ENCODE measurements around the gene SEZ6L2.
"Not testable (repeated sequence)": the region's sequence is repeated elsewhere in the genome, so short reads cannot be mapped to it uniquely, and the experiment has no call there.

Gene SEZ6L2

DNA sequence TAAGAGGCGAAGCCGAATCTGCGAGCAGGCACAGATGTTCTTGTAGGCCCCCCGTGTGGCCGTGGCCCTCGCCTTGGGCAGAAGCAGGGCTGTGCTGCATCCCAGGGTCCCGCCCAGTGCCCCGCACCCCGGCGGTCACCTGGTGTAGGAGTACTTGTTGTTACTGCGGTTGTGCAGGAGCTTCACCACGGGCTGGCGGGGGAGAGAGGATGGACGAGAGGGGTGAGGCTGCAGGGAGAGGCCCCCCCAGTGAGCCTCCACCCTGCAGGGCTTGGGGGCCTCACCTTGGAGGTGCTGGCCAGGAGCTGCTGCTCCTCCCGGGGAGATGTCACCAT is 12.3 kb upstream of the SEZ6L2 start:
- no peak for DNase-seq (ENCODE audit: low read depth)
- no peak overlapping the region for H3K4me3 ChIP-seq (ENCODE audit: low read depth, low read length)

DNA sequence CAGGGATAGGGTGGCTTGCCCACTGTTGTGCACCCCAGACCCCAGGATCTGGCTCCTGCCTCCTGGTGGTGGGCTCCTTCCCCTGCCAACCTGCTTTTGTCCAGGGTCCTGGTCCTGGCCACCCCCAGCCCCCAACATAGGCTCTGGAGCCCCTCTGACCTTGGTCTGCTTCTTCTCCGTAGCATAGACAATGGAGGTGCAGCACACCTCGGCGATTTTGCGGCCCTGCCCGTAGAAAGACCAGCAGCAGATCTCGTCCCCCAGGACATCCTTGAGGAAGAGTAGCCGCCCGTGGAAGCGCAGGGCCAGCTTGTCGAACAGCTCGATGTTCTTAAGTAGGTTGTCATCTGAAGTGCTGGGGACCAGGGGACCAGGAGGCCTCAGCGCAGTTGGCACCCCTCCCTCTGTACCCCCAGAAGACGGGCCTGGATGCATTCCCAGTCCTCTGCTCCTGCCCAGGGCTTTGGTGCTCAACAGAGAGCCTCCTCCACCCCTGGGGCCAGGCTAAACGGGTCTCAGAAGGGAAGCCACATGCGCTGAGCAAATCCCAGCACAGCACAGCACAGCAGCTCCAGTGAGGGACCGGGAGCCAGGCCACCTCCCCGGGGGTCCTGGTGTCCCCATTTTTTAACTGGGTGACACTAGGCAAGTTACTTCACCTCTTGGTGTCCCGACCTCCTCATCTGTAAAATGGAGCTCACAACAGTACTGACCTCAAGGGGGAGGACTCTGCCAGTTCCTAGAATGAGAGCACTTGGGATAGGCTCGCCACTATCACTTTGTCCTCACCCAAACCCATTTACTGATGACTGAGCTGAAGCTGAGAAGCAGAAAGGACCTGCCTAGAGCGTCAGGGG is 11.7 kb upstream of the SEZ6L2 start:
- no peak for DNase-seq (ENCODE audit: low read depth)
- H3K4me3 ChIP-seq (ENCODE audit: low read depth, low read length), result no peak overlapping the region

DNA sequence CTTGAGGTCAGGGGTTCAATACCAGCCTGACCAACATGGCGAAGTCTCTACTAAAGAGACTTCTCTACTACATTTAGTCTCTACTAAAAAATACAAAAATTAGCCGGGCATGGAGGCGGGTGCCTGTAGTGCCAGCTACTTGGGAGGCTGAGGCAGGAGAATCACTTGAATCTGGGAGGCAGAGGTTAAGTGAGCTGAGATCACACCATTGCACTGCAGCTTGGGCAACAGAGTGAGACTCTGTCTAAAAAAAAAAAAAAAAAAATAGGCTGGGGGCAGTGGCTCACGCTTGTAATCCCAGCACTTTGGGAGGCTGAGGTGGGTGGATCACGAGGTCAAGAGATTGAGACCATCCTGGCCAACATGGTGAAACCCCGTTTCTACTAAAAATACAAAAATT is 10.5 kb upstream of the SEZ6L2 start:
- not testable (repeated sequence) for H3K4me3 ChIP-seq (ENCODE audit: low read depth, low read length); DNase-seq (ENCODE audit: low read depth)

DNA sequence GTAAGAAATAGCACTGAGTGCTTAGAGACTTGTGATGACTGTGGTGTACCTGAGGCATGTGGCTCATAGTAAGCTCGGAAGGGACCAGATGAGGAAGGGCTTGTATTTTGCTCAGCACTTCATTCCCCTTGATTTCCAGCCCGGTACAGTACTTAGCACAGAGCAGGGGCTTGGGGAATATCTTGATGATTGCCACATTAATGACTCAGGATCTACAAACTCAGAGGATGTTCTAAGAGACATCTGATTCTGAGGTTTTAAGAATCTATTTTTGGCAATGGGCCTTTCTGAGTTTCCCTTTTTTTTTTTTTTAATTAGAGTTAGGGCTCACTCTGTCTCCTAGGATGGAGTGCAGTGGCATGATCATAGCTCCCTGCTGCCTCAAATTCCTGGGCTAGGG is 10.0 kb upstream of the SEZ6L2 start:
- peak; percentile 45 for DNase-seq (ENCODE audit: low read depth)
- no peak overlapping the region for H3K4me3 ChIP-seq (ENCODE audit: low read depth, low read length)

DNA sequence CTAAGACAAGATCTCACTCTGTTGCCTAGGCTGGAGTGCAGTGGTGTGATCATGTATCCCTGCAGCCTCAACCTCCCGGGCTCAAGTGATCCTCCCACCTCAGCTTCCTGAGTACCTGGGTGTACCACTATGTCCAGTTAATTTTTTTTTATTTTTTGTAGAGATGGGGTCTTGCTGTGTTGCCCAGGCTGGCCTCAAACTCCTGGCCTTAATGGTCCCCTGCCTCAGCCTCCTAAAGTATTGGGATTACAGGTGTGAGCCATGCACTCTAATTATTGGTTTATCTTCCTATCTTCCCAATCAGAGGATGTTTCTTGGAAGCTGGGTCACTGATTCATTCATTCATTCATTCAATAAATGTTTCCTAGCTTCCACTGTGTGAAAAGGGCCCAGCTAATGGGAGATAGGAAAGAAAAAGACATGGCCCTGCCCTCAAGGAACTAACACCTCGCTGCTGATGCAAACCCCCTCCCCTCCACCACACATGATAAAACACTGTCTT is 9.4 kb upstream of the SEZ6L2 start:
- DNase-seq (ENCODE audit: low read depth), result no peak

DNA sequence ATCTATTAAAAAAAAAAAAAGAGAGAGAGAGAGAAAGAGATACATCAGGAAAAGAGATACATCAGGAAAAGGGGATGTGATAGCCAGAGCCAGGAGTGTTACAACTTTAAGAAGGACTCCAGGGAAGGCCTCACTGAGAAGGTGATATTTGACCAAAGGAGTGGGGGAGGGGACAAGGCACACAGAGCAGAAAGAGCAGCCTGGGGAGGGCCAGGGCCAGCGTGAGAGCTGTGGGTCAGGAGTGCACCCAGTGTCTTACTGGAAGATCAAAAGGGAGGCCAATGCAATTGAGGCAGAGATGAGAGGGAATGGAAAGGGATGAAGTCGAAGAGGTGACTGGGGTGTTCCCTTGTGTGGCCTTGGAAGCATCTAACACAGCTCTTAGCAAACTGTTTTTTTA is 8.6 kb upstream of the SEZ6L2 start:
- no peak for DNase-seq (ENCODE audit: low read depth)
- H3K4me3 ChIP-seq (ENCODE audit: low read depth, low read length), result no peak overlapping the region

More for the DNA sequence above, 9.4 kb upstream of the SEZ6L2 start:
- no peak overlapping the region for H3K4me3 ChIP-seq (ENCODE audit: low read depth, low read length)

DNA sequence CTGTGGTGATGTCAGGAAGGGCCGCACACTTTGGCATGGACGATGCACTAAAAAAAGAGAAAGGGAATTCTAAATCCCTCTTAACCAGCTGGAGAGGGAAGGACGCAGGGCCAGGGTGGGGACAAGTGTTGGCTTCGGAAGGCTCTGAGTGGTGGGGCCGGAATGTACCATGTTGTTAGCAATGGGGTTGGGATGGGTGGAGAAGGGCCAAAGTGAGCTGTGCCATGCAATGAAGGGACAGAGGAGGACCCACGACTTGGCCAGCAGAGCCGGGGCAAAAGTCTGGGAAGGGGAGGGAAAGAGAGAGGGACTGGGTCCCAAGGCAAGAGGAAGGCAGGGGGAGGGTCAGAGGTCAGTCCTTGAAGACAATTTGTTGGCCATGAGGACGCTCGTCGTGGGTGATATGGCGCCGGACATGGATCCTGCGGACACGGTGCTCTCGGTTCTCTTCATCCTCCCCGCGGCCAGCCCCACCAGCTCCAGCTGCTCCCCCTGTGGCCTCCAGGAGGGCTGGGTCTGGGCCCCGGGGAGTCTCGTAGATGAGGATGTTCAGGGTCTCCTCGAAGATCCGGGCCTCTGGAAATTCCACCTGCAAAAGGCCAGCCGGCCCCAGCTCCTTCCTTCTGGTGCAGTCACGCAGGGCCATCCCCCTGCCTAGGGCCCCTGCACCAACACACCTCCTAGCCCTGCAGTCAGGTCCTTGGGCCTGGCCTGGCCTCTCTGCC is 7.3 kb upstream of the SEZ6L2 start:
- no peak for DNase-seq (ENCODE audit: low read depth)
- no peak overlapping the region for H3K4me3 ChIP-seq (ENCODE audit: low read depth, low read length)

DNA sequence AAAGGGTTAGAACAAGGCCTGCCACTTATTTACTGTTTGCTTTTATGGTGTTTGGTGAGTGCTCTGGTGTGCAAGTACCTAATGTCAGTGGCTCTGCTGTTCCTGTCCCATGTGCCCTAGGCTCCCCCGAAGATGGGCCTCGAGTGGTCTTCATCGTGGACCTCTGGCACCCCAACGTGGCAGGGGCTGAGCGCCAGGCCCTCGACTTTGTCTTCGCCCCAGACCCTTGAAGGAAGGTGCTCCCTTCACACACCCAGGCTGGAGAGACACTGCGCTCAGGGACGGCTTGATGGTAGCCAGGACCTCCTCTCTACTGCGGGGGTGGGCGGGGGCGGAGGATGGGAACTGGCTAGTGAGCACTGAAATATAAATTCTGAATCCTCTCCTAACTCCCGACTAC is 6.3 kb upstream of the SEZ6L2 start:
- no peak overlapping the region for H3K4me3 ChIP-seq (ENCODE audit: low read depth, low read length)
- DNase-seq (ENCODE audit: low read depth), result no peak

DNA sequence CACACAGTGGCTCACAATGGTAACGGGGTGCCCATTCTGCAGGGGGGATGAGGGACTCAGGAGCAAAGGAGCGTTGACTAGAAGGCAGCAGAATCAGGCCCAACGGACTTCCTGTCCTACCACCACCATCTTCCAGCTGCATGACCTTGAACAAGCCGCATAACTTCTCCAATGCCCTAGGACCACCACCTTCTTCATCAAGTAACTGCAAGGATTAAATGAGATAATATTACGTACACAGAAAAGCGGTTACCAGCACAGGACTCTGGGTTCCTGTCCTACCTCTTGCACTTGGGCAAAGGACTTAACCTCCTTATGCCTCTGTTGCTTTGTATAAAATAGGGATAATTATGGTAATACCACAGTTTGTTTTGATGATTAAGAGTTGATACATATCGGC is 5.6 kb upstream of the SEZ6L2 start:
- no peak overlapping the region for H3K4me3 ChIP-seq (ENCODE audit: low read depth, low read length)
- DNase-seq (ENCODE audit: low read depth), result no peak

DNA sequence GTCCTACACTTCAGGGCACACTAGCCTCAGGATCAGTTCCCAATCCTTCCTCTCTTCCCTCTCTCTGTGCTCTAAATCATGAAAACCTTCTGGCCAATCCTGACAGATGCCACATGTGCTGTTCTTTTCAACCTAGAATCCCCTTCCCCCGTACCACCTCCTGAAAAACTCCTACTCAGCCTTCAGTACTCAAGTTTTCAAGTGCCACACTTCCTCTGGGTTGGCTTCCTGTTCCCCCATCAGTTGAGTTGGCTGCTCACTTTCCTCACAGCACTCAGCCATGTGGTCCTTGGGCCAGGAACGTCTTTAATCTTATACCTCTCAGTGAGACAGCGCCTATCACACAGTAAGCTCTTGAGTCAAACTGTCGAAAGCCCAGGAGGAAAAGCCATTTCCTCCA is 4.2 kb upstream of the SEZ6L2 start:
- DNase-seq (ENCODE audit: low read depth), result no peak
- no peak overlapping the region for H3K4me3 ChIP-seq (ENCODE audit: low read depth, low read length)

DNA sequence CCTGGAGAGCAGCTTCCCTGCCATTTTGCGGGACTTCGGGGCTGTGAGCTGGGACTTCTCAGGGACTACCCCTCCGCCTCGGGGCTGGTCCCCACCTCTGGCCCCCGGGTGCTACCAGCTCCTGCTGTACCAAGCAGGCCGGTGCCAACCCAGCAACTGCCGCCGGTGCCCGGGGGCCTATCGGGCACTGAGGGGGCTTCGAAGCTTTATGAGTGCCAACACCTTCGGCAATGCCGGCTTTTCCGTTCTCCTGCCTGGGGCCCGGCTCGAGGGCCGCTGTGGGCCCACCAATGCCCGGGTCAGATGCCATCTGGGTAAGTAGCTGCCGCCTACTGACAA is 2.2 kb upstream of the SEZ6L2 start:
- DNase-seq (ENCODE audit: low read depth), result no peak
- H3K4me3 ChIP-seq (ENCODE audit: low read depth, low read length), result peak overlapping the region; percentile 63

DNA sequence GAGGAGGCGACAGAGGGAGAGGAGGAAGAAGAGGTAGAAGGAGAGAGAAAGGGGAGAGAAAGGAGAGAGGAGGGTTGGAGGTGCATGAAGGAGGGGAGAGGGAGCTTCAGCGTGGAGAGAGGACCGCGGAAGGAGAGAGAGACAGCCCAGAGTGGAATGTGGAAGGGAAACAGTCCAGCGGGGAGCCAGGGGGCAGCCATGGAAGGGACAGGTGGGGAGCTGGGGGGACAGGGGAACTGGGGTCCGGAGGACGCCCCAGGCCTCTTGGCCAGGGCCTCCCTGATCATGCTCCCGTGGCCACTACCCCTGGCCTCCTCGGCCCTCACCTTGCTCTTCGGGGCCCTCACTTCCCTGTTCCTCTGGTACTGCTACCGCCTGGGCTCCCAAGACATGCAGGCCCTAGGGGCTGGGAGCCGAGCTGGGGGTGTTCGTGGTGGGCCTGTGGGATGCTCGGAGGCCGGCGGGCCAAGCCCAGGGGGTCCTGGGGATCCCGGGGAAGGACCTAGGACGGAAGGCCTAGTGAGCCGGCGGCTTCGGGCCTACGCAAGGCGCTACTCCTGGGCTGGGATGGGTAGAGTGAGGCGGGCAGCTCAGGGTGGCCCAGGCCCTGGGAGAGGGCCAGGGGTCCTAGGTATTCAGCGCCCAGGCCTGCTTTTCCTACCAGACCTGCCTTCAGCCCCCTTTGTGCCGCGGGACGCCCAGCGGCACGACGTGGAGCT is 1.7 kb upstream of the SEZ6L2 start:
- no peak for DNase-seq (ENCODE audit: low read depth)
- peak overlapping the region; percentile 63 for H3K4me3 ChIP-seq (ENCODE audit: low read depth, low read length)

DNA sequence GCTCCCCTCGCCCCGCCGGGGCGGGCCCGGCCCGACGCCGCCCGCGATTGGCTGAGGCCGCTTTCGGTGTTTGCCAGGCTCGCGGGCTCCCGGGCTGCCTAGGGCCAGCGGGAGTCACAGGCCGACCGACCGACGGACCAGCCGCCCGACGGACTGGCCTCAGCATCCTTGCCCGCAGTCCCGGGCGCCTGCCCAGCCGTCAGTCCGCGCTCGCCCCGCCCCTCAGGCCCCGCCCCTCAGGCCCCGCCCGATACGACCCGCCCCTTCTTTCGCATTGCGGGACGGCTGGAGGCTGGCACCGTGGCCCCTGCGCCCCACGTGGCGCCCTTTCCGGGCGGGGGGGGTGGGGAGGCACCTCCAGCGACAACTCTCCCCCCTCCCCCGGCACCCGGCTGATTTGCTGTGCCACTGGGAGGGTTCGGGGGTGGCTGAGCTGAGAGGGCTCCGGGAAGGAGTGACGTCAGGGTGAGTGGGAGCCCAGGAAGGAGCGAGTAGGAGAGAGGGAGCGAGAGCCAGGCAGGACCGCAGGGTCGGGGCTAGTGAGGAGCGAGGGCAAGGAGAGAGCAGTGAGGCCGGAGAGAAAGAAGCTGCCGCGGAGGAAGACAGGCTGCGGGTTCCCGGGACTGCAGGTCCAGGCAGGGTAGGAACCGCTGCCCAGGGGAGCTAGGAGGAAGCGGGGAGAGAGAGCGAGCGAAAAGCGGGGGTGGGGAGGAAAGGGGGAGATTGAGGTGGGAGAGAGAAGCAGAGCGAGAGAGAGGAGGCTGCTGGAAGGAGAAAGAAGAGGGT is 945 bp upstream of the SEZ6L2 start, which contains the start of gene ASPHD1:
ASPHD1 (plus strand) TSS at position 387 of the 786 bp plus-strand sequence. CDS start 484 bp downstream, outside the sequence.
- peak; percentile 62 for DNase-seq (ENCODE audit: low read depth)
- peak within 1 kb of the TSS; percentile 63 for H3K4me3 ChIP-seq (ENCODE audit: low read depth, low read length)

DNA sequence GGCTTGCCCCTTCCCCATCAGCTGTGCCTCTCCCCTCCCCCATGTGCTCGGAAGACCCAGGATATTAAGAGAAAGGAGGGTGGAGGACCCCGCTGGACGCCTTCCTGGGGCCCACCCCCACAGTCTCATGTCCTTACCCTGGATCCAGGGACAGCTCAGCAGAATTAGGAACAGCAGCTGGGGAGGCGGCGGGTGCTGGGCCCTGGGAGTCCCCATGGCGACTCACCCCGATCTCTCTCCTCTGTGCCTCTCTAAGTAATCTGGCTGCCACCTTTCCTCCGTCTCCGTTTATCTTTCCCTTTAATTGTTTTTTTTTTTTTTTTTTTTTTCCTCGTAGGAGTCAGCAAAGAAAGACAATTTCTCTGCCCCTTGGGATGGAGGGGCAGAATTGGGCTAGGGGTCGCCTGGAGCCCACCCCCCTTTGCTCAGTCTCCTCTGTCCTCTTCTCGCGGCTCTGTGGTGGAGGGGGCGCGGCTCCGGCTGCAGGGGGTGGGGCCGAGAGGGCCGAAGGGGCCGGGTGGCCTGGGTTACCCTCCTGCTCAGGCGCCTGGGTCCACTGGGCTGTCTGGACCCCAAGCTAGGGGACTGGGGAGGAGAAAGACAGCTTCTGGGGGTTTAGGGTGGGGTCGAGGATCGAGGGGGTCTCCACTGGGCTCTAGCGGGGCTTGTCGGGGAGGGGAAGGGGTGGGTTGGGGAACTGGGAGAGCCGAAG is 390 bp downstream of the SEZ6L2 start:
- peak overlapping the region; percentile 63 for H3K4me3 ChIP-seq (ENCODE audit: low read depth, low read length)
- DNase-seq (ENCODE audit: low read depth), result no peak

DNA sequence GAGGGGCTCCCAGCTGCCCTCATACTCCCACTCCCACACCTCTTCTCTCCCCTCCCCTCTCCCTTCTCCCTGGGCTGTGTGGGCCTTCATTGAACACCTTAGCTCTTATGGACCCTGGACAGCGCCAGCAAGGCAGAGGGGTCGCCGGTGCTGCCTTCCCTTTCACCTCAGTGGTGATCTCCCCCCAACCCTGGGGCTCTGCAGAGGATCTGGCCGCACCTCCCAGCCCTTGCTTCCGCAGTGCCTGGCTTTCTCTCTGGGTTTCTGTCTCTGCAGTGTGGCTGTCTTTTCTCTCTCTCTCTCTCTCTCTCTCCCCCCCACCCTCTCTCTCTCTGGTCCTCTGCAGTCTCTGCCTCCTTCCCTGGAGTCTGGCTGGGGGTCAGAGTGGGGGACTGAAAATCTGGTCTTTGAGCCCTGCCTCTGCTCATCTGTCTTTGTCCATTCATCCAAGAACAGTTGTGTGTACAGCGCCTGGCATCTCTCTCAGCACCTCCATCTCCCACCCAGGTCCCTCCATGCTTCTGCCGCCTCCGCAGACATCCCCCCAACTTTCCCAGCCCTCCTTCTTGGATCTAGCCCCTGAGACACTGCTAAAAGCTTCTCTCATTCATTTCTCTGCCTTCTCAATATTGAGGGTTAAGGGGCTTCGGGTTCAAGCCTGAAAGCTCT is 1.1 kb downstream of the SEZ6L2 start:
- peak overlapping the region; percentile 63 for H3K4me3 ChIP-seq (ENCODE audit: low read depth, low read length)
- no peak for DNase-seq (ENCODE audit: low read depth)

DNA sequence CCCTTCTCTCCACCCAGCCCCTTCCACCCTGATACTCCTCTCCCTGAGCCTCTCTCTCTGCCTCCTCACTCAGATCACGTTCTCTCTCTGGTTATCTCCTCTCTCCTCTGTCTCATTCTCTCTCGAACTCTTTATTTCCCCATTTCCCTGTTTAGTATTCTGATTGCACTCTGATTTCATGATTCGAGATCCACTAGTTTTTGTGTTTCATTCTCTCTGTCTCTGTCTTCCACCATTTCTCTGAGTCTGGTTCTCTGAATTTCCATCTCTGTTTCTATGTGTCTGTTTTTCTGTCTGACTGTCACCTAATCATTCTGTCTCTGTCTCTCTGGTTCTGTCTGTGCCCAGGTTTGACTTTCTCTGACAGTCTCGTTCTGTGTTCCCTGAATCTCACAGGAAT is 2.0 kb downstream of the SEZ6L2 start:
- no peak for DNase-seq (ENCODE audit: low read depth)
- no peak overlapping the region for H3K4me3 ChIP-seq (ENCODE audit: low read depth, low read length)

DNA sequence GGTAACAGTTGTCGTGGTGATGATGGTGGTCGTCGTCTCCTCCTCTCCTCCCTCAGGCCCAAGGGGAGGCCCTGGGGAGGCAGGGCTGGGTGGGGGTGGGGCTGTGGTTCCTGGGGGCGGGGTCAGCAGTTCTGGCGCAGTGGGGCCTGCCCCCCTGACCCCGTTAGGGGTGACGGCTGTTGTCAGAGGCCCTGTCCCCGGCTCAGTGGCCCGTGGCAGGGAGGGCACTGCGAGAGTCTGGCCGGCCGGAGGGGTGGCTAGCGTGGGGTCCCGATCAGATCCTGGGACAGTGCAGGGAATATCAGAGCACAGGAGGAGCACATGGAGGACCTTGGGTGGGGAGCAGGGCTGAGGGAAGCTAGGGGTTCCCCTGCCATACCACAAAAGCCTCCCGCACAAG is 2.5 kb downstream of the SEZ6L2 start:
- no peak overlapping the region for H3K4me3 ChIP-seq (ENCODE audit: low read depth, low read length)
- DNase-seq (ENCODE audit: low read depth), result no peak

DNA sequence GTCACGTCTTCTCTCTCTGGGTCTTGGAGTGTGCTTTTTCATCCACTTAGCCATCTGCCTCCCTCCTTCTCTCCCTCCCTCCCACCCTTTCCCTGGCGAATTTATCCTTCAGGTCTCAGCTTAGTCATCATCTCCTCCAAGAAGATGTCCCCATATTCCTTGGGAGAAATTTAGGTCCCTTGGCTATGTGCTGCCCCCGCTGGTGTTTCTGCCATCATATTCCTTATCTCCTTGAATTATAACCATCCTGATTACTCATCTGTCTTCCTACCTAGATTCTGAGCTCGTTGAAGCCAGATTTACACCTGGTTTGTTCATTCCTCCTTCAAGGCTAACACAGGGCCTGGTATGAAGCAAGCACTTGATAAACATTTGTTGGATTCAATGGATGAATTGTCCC is 5.0 kb downstream of the SEZ6L2 start:
- DNase-seq (ENCODE audit: low read depth), result no peak
- no peak overlapping the region for H3K4me3 ChIP-seq (ENCODE audit: low read depth, low read length)
